Measurements from ENCODE around the gene POLN. TPM values are rescaled to one million over a fixed set of nuclear protein-coding genes. Genes with fewer than 3 reads are reported as not detected.

Gene POLN
- total RNA-seq, 1 donor = 4.9 TPM

- DNase-seq (ENCODE audit: low read depth) = no peak
- H3K4me3 ChIP-seq (ENCODE audit: low read depth, low read length) = no peak overlapping the region
- no peak for TF ChIP-seq CTCF (IDR thresholded peaks at IDR 0.05; ENCODE audit: insufficient read depth, low read length)
Observed at GRCh38 chr4:2075171-2075986, 166.5 kb downstream of the POLN start.

- DNase-seq (ENCODE audit: low read depth) = no peak
- no peak overlapping the region for H3K4me3 ChIP-seq (ENCODE audit: low read depth, low read length)
- no peak for TF ChIP-seq CTCF (IDR thresholded peaks at IDR 0.05; ENCODE audit: insufficient read depth, low read length)
Observed at GRCh38 chr4:2074588-2074987, 167.3 kb downstream of the POLN start.

GRCh38 chr4:2073808-2074481 lies 168.0 kb downstream of the POLN start:
- H3K4me3 ChIP-seq (ENCODE audit: low read depth, low read length) = no peak overlapping the region
- no peak for TF ChIP-seq CTCF (IDR thresholded peaks at IDR 0.05; ENCODE audit: insufficient read depth, low read length)

GRCh38 chr4:2072971-2073807 lies 168.7 kb downstream of the POLN start:
- TF ChIP-seq CTCF (IDR thresholded peaks at IDR 0.05; ENCODE audit: insufficient read depth, low read length) = no peak
- no peak overlapping the region for H3K4me3 ChIP-seq (ENCODE audit: low read depth, low read length)
- DNase-seq (ENCODE audit: low read depth) = no peak

More at GRCh38 chr4:2073808-2074481, 168.0 kb downstream of the POLN start:
- no peak for DNase-seq (ENCODE audit: low read depth)

- no peak for DNase-seq (ENCODE audit: low read depth)
Observed at GRCh38 chr4:2071912-2072867, 169.7 kb downstream of the POLN start.

More at GRCh38 chr4:2071912-2072867, 169.7 kb downstream of the POLN start:
- no peak for TF ChIP-seq CTCF (IDR thresholded peaks at IDR 0.05; ENCODE audit: insufficient read depth, low read length)
- no peak overlapping the region for H3K4me3 ChIP-seq (ENCODE audit: low read depth, low read length)
